Stimulated activated CD8-positive, alpha-beta memory T cell treated with anti-CD3 and anti-CD28 coated beads, Interleukin-12 subunit alpha, Interleukin-12 subunit beta, amount 100 ng/mL, for 4 hours (primary cell): Measurements from ENCODE around the gene CNN3.

ENCODE experiments used
- DNase-seq: peaks from one replicate; pipeline ENCODE4 v3.0.0-alpha.2; 2020; ENCODE audit warnings: low read depth

CNN3 gene

GRCh38 chr1:94922761-94923331, 4.1 kb downstream of the CNN3 start:
- no peak for DNase-seq

- no peak for DNase-seq
Measured at GRCh38 chr1:94921977-94922376, 4.9 kb downstream of the CNN3 start.

- no peak for DNase-seq
Measured at GRCh38 chr1:94920061-94920460, 6.8 kb downstream of the CNN3 start.

- DNase-seq: no peak
Measured at GRCh38 chr1:94919241-94920030, 7.5 kb downstream of the CNN3 start.

GRCh38 chr1:94917251-94917650, 9.7 kb downstream of the CNN3 start:
- no peak for DNase-seq

- DNase-seq: no peak
Measured at GRCh38 chr1:94912263-94913184, 14.4 kb downstream of the CNN3 start.

- no peak for DNase-seq
Measured at GRCh38 chr1:94909486-94909885, 17.4 kb downstream of the CNN3 start.

- no peak for DNase-seq
Measured at GRCh38 chr1:94908965-94909364, 17.9 kb downstream of the CNN3 start.

GRCh38 chr1:94908190-94908589, 18.7 kb downstream of the CNN3 start:
- no peak for DNase-seq

GRCh38 chr1:94907136-94907535, 19.8 kb downstream of the CNN3 start:
- DNase-seq: no peak

GRCh38 chr1:94906382-94906781, 20.5 kb downstream of the CNN3 start:
- DNase-seq: no peak

- DNase-seq: no peak
Measured at GRCh38 chr1:94905207-94905606, 21.7 kb downstream of the CNN3 start.

GRCh38 chr1:94903280-94904009, 23.5 kb downstream of the CNN3 start:
- no peak for DNase-seq

- DNase-seq: no peak
Measured at GRCh38 chr1:94901841-94902240, 25.1 kb downstream of the CNN3 start.

GRCh38 chr1:94899756-94900155, 27.2 kb downstream of the CNN3 start:
- DNase-seq: no peak

- no peak for DNase-seq
Measured at GRCh38 chr1:94898491-94899385, 28.2 kb downstream of the CNN3 start.

GRCh38 chr1:94895518-94895917, 31.4 kb downstream of the CNN3 start:
- DNase-seq: no peak

GRCh38 chr1:94894630-94895029, 32.3 kb downstream of the CNN3 start:
- no peak for DNase-seq

- DNase-seq: no peak
Measured at GRCh38 chr1:94892604-94893254, 34.2 kb downstream of the CNN3 start.

- DNase-seq: no peak
Measured at GRCh38 chr1:94888201-94888600, 38.7 kb downstream of the CNN3 start.
